Hepatocyte (in vitro differentiated cells): ENCODE data around the gene DHRS7C. TPM values are rescaled to one million over a fixed set of nuclear protein-coding genes. Genes with fewer than 3 reads are reported as not detected.

ENCODE experiments used
- DNase-seq: peaks from one replicate; pipeline ENCODE4 v3.0.0-alpha.2; 2016; ENCODE audit warnings: low spot score
- H2AFZ ChIP-seq: fragments of 200-600 bp; sonication (generic); 2 replicates; pipeline ENCODE4 v1.6.0; 2016; ENCODE audit warnings: antibody characterized with exemption, mild to moderate bottlenecking
- H3K27ac ChIP-seq: fragments of 200-600 bp; sonication (generic); 2 replicates; pipeline ENCODE4 v1.5.1; 2016; ENCODE audit warnings: mild to moderate bottlenecking
- H3K27me3 ChIP-seq: fragments of 200-600 bp; sonication (generic); 2 replicates; pipeline ENCODE4 v1.6.1; 2016
- H3K36me3 ChIP-seq: fragments of 200-600 bp; sonication (generic); replicated peaks from 2 replicates; pipeline ENCODE4 v1.5.1; 2016; ENCODE audit warnings: low read depth; ENCODE audit not compliant: insufficient read depth
- H3K4me1 ChIP-seq: fragments of 200-600 bp; sonication (generic); 2 replicates; pipeline ENCODE4 v1.5.1; 2016; ENCODE audit warnings: mild to moderate bottlenecking, moderate library complexity; ENCODE audit not compliant: insufficient read depth
- H3K4me2 ChIP-seq: fragments of 200-600 bp; sonication (generic); 2 replicates; pipeline ENCODE4 v1.6.0; 2016
- H3K4me3 ChIP-seq: fragments of 200-600 bp; sonication (generic); 2 replicates; pipeline ENCODE4 v1.5.1; 2016; ENCODE audit warnings: mild to moderate bottlenecking
- H3K79me2 ChIP-seq: fragments of 200-600 bp; sonication (generic); 2 replicates; pipeline ENCODE4 v1.6.0; 2017; ENCODE audit warnings: mild to moderate bottlenecking
- H3K9me2 ChIP-seq: fragments of 200-600 bp; sonication (generic); replicated peaks from 2 replicates; pipeline ENCODE4 v1.6.0; 2017; ENCODE audit warnings: mild to moderate bottlenecking; ENCODE audit not compliant: insufficient read depth
- H3K9me3 ChIP-seq: fragments of 200-600 bp; sonication (generic); 2 replicates; pipeline ENCODE4 v1.5.1; 2016; ENCODE audit warnings: low read depth, mild to moderate bottlenecking
- H4K20me1 ChIP-seq: fragments of 200-600 bp; sonication (generic); 2 replicates; pipeline ENCODE4 v1.6.0; 2016; ENCODE audit warnings: mild to moderate bottlenecking; ENCODE audit not compliant: insufficient read depth, poor library complexity, severe bottlenecking
- CTCF ChIP-seq: fragments of 200-600 bp; sonication (generic); IDR thresholded peaks from 2 replicates; pipeline ENCODE4 v1.5.1; 2016; ENCODE audit warnings: antibody characterized with exemption, mild to moderate bottlenecking; ENCODE audit not compliant: poor library complexity
- EZH2 ChIP-seq: fragments of 200-600 bp; sonication (generic); IDR thresholded peaks from 2 replicates; pipeline ENCODE4 v1.6.1; 2016; ENCODE audit warnings: antibody characterized with exemption, mild to moderate bottlenecking, borderline replicate concordance
- EZH2phosphoT487 ChIP-seq: fragments of 200-600 bp; sonication (generic); IDR thresholded peaks from one replicate; pipeline ENCODE4 v1.6.1; 2018; ENCODE audit warnings: antibody characterized with exemption, mild to moderate bottlenecking, low read depth, moderate library complexity; ENCODE audit not compliant: unreplicated experiment, severe bottlenecking
- WGBS: methylation state at CpG from one replicate; pipeline ENCODE4 v1.1.6; 2016; ENCODE audit warnings: low lambda C conversion rate; ENCODE audit errors: missing lambda C conversion rate; 5-methylcytosine and 5-hydroxymethylcytosine counted together
- polyA plus RNA-seq: library from polyadenylated mRNA; unstranded; fragments of >200 nt; fragmentation: Nextera tagmentation; extraction: Ambion mirVana; gene quantifications from 2 replicates; pipeline ENCODE4 v1.2.1, GENCODE V29; 2016
- total RNA-seq: library from RNA; depleted of rRNA; stranded (reverse); fragments of >200 nt; gene quantifications from 2 replicates; pipeline ENCODE4 v1.2.3, GENCODE V29; 2014

The DHRS7C gene
- total and polyA plus RNA-seq, 2 experiments from 2014 or later: 0.19 TPM; not detected in 1

DNA sequence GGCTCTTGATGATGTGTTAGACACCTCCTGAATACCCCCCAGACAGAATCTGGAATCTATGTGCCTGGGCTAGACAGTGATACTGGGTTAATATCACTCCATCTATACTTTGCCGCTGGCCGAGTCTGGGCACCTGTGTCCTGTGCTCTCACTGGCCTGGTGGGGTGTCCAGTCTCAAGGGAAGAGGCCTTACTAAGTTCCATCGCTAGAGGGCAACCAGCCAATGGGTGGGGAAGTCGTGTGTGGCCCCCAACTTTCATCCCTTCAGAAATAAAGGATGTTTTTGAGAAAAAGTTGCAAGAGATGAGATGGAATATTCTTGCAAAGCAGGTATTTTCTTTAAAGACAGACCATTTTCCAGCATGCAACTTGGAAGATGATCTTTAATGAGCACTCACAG lies 32.7 kb upstream of the DHRS7C start:
- Histone ChIP-seq H3K9me2 (no peaks in the 10 kb centered on the region), H3K4me2 (no peak overlapping the region), H3K27me3 (no peaks in the 10 kb centered on the region), H3K9me3 (no peaks in the 10 kb centered on the region), H2AFZ (no peak overlapping the region), H3K79me2 (no peaks in the 10 kb centered on the region), H3K4me3 (no peak overlapping the region), H4K20me1 (no peaks in the 10 kb centered on the region), H3K4me1 (peaks cover 11% of the 10 kb centered on the region), H3K27ac (no peak overlapping the region), H3K36me3 (no peaks in the 10 kb centered on the region)
- no peak for DNase-seq
- 63% methylated on average over 4 of the region's 4 CpGs for WGBS
- TF ChIP-seq CTCF (no peak), EZH2phosphoT487 (no peak), EZH2 (no peak)

DNA sequence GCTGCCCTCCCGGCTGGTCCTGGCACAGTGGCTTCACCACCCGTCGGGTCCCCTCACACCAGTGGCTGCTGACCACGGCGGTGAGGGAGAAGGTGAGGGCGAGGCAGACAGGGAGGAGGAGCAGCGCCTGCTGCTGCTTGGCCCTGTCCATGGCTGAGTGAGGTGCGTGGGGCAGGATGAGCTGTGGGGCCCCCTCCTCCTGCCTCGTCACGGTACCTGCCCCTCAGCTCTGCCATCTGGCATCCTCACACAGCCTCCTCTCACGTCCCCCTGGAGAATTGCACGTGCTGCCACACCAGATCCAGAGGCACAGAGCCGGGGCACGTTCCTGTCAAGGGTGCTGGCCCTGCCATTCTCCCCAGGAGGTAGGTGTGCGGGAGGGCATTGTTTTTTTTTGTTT lies 30.5 kb upstream of the DHRS7C start, which contains the start of gene GSG1L2:
Gene GSG1L2 (minus strand): TSS at position 159 of the 400 bp plus-strand sequence. CDS start 8 bp downstream, at position 151.
- Histone ChIP-seq H4K20me1 (no peaks in the 10 kb centered on the region), H3K4me1 (no peaks in the 10 kb centered on the region), H3K79me2 (no peaks in the 10 kb centered on the region), H3K4me3 (no peak within 1 kb of the TSS), H3K27ac (no peak within 1 kb of the TSS), H3K9me2 (no peaks in the 10 kb centered on the region), H3K4me2 (no peak within 1 kb of the TSS), H3K36me3 (no peaks in the 10 kb centered on the region), H3K27me3 (no peaks in the 10 kb centered on the region), H2AFZ (no peak within 1 kb of the TSS), H3K9me3 (no peaks in the 10 kb centered on the region)
- no peak for DNase-seq
- WGBS: 89% methylated on average over 14 of the region's 15 CpGs
- no peak for TF ChIP-seq EZH2
- no peak for TF ChIP-seq CTCF
- TF ChIP-seq EZH2phosphoT487: no peak

GRCh38 chr17:9820448-9820847 lies 29.1 kb upstream of the DHRS7C start:
- Histone ChIP-seq H3K27me3 (no peaks in the 10 kb centered on the region), H3K36me3 (no peaks in the 10 kb centered on the region), H3K9me3 (no peaks in the 10 kb centered on the region), H3K4me1 (no peaks in the 10 kb centered on the region), H3K4me2 (no peak overlapping the region), H3K9me2 (no peaks in the 10 kb centered on the region), H4K20me1 (no peaks in the 10 kb centered on the region), H2AFZ (no peak overlapping the region), H3K27ac (no peak overlapping the region), H3K4me3 (no peak overlapping the region), H3K79me2 (no peaks in the 10 kb centered on the region)
- no peak for DNase-seq
- 98% methylated on average over 3 of the region's 3 CpGs for WGBS
- TF ChIP-seq EZH2phosphoT487 (no peak), EZH2 (no peak), CTCF (no peak)

DNA sequence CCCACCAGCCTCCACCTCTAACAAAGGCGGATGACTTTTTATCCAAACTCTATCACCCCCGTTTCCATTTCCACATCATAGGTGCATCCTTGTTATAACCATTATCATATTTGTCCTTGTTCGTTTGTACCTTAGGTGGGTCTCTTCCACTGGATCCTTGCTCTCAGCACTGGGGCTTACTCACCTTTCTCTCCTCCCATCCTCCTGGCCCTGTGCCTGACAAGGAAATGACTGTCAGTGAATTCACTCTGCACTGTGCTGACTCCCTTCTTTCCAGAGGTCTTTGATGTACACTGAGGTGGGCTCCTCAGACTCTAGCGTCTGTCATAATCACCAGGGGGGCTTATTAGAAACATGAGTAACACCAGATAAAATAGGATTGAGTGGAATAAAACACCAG lies 27.4 kb upstream of the DHRS7C start:
- DNase-seq: no peak
- Histone ChIP-seq H3K4me3 (no peak overlapping the region), H3K9me2 (no peaks in the 10 kb centered on the region), H3K79me2 (no peaks in the 10 kb centered on the region), H3K27ac (no peak overlapping the region), H4K20me1 (no peaks in the 10 kb centered on the region), H3K4me2 (no peak overlapping the region), H3K36me3 (no peaks in the 10 kb centered on the region), H3K27me3 (no peaks in the 10 kb centered on the region), H3K9me3 (no peaks in the 10 kb centered on the region), H2AFZ (no peak overlapping the region), H3K4me1 (no peaks in the 10 kb centered on the region)
- WGBS: 84% methylated on average over 4 of the region's 4 CpGs
- no peak for TF ChIP-seq EZH2
- TF ChIP-seq EZH2phosphoT487: no peak
- TF ChIP-seq CTCF: no peak
